ENCODE results near the gene FRY.

The FRY gene

GRCh38 chr13:32228330-32229041 is 196.9 kb downstream of the FRY start:
- DNase-seq: no peak

GRCh38 chr13:32229443-32229842 is 197.9 kb downstream of the FRY start:
- DNase-seq: no peak

GRCh38 chr13:32232263-32232662 is 200.7 kb downstream of the FRY start:
- DNase-seq: no peak

GRCh38 chr13:32233062-32233461 is 201.5 kb downstream of the FRY start:
- DNase-seq: no peak

GRCh38 chr13:32234914-32235313 is 203.3 kb downstream of the FRY start:
- no peak for DNase-seq

- no peak for DNase-seq
Observed at GRCh38 chr13:32237681-32238080, 206.1 kb downstream of the FRY start.

- DNase-seq: no peak
Observed at GRCh38 chr13:32243695-32244094, 212.1 kb downstream of the FRY start.

- DNase-seq: no peak
Observed at GRCh38 chr13:32245555-32245954, 214.0 kb downstream of the FRY start.

GRCh38 chr13:32246468-32246867 is 214.9 kb downstream of the FRY start:
- peak; percentile 39 to 55 for DNase-seq

- DNase-seq: no peak
Observed at GRCh38 chr13:32247887-32248286, 216.3 kb downstream of the FRY start.

- no peak for DNase-seq
Observed at GRCh38 chr13:32248801-32249200, 217.2 kb downstream of the FRY start.

- DNase-seq: no peak
Observed at GRCh38 chr13:32252812-32253438, 221.4 kb downstream of the FRY start.

- no peak for DNase-seq
Observed at GRCh38 chr13:32253911-32254399, 222.4 kb downstream of the FRY start.

GRCh38 chr13:32254416-32254815 is 222.8 kb downstream of the FRY start:
- no peak for DNase-seq

- DNase-seq: no peak
Observed at GRCh38 chr13:32254916-32255723, 223.5 kb downstream of the FRY start.

- no peak for DNase-seq
Observed at GRCh38 chr13:32255724-32256109, 224.1 kb downstream of the FRY start.

GRCh38 chr13:32256243-32256642 is 224.7 kb downstream of the FRY start:
- DNase-seq: no peak

GRCh38 chr13:32257649-32258048 is 226.1 kb downstream of the FRY start:
- DNase-seq: no peak

- DNase-seq: no peak
Observed at GRCh38 chr13:32259116-32259515, 227.5 kb downstream of the FRY start.

- no peak for DNase-seq
Observed at GRCh38 chr13:32261567-32261966, 230.0 kb downstream of the FRY start.

- DNase-seq: no peak
Observed at GRCh38 chr13:32262165-32262564, 230.6 kb downstream of the FRY start.

- no peak for DNase-seq
Observed at GRCh38 chr13:32262619-32263018, 231.0 kb downstream of the FRY start.

GRCh38 chr13:32264407-32264806 is 232.8 kb downstream of the FRY start:
- DNase-seq: no peak

GRCh38 chr13:32265726-32266125 is 234.2 kb downstream of the FRY start:
- DNase-seq: no peak
